B cell (primary cell): ENCODE results near the gene TIFAB.

ENCODE experiments used
- CTCF ChIP-seq: fragments of 200-600 bp; IDR thresholded peaks from one replicate; pipeline ENCODE4 v1.8.0; 2022; ENCODE audit warnings: antibody characterized with exemption, mild to moderate bottlenecking
- EZH2 ChIP-seq: IDR thresholded peaks from 2 replicates; pipeline ENCODE4 v1.6.1; 2012; ENCODE audit warnings: borderline replicate concordance, low read depth, mild to moderate bottlenecking, moderate library complexity, low read length; ENCODE audit not compliant: insufficient read depth, poor library complexity, severe bottlenecking

DNA sequence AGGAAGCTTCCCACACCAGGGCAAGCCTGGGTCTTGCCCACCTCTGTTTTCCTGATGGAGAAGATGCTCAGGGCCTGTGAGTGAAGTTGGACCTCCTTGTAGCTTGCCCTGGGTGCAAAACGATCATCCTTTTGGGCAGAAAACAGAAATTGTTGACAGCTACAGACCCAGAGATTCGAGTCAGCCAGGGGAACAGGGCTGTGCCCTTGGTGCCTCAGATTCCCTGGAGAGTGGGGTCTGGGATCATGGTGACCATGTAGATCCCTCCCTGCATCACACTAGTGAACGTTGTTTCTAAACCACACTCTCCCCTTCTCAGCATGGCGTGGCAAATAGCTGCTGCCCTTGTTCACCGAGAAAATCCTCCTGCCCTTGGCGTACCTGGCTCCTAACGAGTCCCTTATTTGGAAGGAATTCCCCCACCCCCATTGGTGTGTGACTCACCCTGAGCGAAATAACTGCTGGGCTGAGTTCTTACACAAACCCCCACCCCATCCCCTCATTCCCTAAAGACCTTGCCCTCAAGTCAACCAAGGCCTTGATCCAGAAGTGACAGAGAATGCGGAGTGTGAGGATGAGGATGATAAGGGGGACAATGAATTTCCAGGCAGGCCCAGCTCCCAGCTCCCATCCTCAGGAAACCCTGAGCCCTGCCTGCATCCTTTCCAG is 3.9 kb downstream of the TIFAB start:
- TF ChIP-seq CTCF (no peak), EZH2 (no peak)
